NCI-H2227 (cell line): Measurements from ENCODE around the gene HSBP1L1.
"Not testable (repeated sequence)": the region's sequence is repeated elsewhere in the genome, so short reads cannot be mapped to it uniquely, and the experiment has no call there.

ENCODE experiments used
- DNase-seq: peaks from one replicate; lab custom pipeline; 2025; ENCODE audit not compliant: unreplicated experiment; lab: John Stamatoyannopoulos, UW

The HSBP1L1 gene

GRCh38 chr18:79983253-79983652, 18.8 kb downstream of the HSBP1L1 start:
- DNase-seq: no peak

GRCh38 chr18:79983793-79984192, 19.4 kb downstream of the HSBP1L1 start:
- no peak for DNase-seq

- DNase-seq: no peak
Observed at GRCh38 chr18:79985172-79985571, 20.7 kb downstream of the HSBP1L1 start.

GRCh38 chr18:79986726-79987125, 22.3 kb downstream of the HSBP1L1 start:
- no peak for DNase-seq

GRCh38 chr18:79987566-79987965, 23.1 kb downstream of the HSBP1L1 start:
- no peak for DNase-seq

- peak; percentile 79 for DNase-seq
Observed at GRCh38 chr18:79988071-79988450, 23.6 kb downstream of the HSBP1L1 start.

- peak; percentile 93 for DNase-seq
Observed at GRCh38 chr18:79988451-79989194, 24.2 kb downstream of the HSBP1L1 start, which contains the start of gene TXNL4A. TSS of gene TXNL4A (minus strand) at chr18:79988563. CDS start at chr18:79988392, 171 bp downstream.

GRCh38 chr18:79989195-79989497, 24.7 kb downstream of the HSBP1L1 start:
- DNase-seq: no peak

- DNase-seq: no peak
Observed at GRCh38 chr18:79991494-79991893, 27.1 kb downstream of the HSBP1L1 start.

GRCh38 chr18:79999701-80000100, 35.3 kb downstream of the HSBP1L1 start:
- not testable (repeated sequence) for DNase-seq

- no peak for DNase-seq
Observed at GRCh38 chr18:80000877-80001276, 36.4 kb downstream of the HSBP1L1 start.

GRCh38 chr18:80002468-80002867, 38.0 kb downstream of the HSBP1L1 start:
- no peak for DNase-seq

GRCh38 chr18:80004600-80005342, 40.3 kb downstream of the HSBP1L1 start:
- no peak for DNase-seq

GRCh38 chr18:80006724-80007123, 42.3 kb downstream of the HSBP1L1 start:
- DNase-seq: no peak

GRCh38 chr18:80009661-80010550, 45.5 kb downstream of the HSBP1L1 start:
- DNase-seq: no peak

GRCh38 chr18:80010551-80010906, 46.1 kb downstream of the HSBP1L1 start:
- DNase-seq: no peak

GRCh38 chr18:80011496-80012137, 47.2 kb downstream of the HSBP1L1 start:
- DNase-seq: not testable (repeated sequence)

- no peak for DNase-seq
Observed at GRCh38 chr18:80012714-80013113, 48.3 kb downstream of the HSBP1L1 start.
